Smooth muscle cell (in vitro differentiated cells): ENCODE results near the gene NDUFA5. TPM values are rescaled to one million over a fixed set of nuclear protein-coding genes. Genes with fewer than 3 reads are reported as not detected.

Experiments
- polyA plus RNA-seq: library from polyadenylated mRNA; unstranded; fragments of >200 nt; fragmentation: Nextera tagmentation; extraction: Ambion mirVana; gene quantifications from 2 replicates; pipeline ENCODE4 v1.2.1, GENCODE V29; 2016
- total RNA-seq: library from RNA; depleted of rRNA; stranded (reverse); fragments of >200 nt; gene quantifications from 2 replicates; pipeline ENCODE4 v1.2.3, GENCODE V29; 2014

NDUFA5 gene
- total and polyA plus RNA-seq, 2 experiments from 2014 or later: 94.9 to 108 TPM

Other genes with a start within 250 kb of the NDUFA5 start
- 2.1 and 2.4 TPM in 2 replicates for gene IQUB, start 23.2 kb downstream of the NDUFA5 start, total RNA-seq
- gene IQUB, start 23.2 kb downstream of the NDUFA5 start, polyA plus RNA-seq: 0.58 and 0.83 TPM in 2 replicates
- gene ASB15, start 44.0 kb upstream of the NDUFA5 start, total RNA-seq: not detected in 2 replicates
- gene ASB15, start 44.0 kb upstream of the NDUFA5 start, polyA plus RNA-seq: 0.07 and 0.20 TPM in 2 replicates
- not detected in 2 replicates for gene LMOD2, start 98.0 kb upstream of the NDUFA5 start, total RNA-seq
- gene LMOD2, start 98.0 kb upstream of the NDUFA5 start, polyA plus RNA-seq: 0.10 TPM in 1 of 2 replicates, not detected in the other
- gene WASL, start 191.2 kb upstream of the NDUFA5 start, total RNA-seq: 32.0 and 35.3 TPM in 2 replicates
- 22.7 and 25.7 TPM in 2 replicates for gene WASL, start 191.2 kb upstream of the NDUFA5 start, polyA plus RNA-seq